ENCODE data around the gene PRPS1L1.

Gene PRPS1L1

DNA sequence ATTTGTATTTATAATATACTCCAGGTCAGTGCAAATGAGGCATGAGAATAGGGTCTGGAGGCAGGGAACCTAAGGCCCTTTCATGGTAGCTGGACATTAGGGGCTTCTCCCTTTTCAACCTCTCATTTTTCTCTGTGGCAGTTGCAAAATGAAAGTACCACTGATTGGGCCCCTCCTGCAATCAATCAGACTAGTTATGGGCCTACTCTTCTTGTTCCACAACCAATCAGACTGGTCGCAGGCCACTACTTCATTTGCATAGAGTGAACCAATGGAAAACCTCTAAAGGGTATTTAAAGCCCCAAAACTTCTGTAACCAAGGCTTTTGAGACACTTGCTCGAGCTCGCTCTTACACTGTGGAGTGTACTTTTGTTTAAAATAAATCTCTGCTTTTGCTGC lies 10.0 kb upstream of the PRPS1L1 start:
- CTCF ChIA-PET, result no interaction called here
- no CpG with 5 or more reads among the region's 3 CpGs for WGBS (ENCODE audit: insufficient coverage)
- H3K9me3 ChIP-seq (ENCODE audit: control extremely low read depth in 1 of 5, control insufficient read depth in 4 of 5, insufficient read depth in 2 of 5, low read depth in 1 of 5, low read length in 4 of 5), result no peaks in the 10 kb centered on the region
- POLR2A ChIA-PET, result no interaction called here
- DNase-seq, result no peak
- no peaks in the 10 kb centered on the region for H3K4me1 ChIP-seq (ENCODE audit: control extremely low read depth in 1 of 4, control insufficient read depth in 4 of 4, insufficient read depth in 4 of 4, low read length in 3 of 4)
- H3K4me3 ChIP-seq (ENCODE audit: control insufficient read depth in 1 of 7, extremely low read depth in 1 of 7, insufficient read depth in 4 of 7, low read depth in 2 of 7, low read length in 6 of 7), result no peak overlapping the region
- no peaks in the 10 kb centered on the region for H3K27me3 ChIP-seq (replicated peaks in 2 of 5; ENCODE audit: control insufficient read depth in 4 of 5, insufficient read depth in 5 of 5, low read length in 4 of 5)
- H3K36me3 ChIP-seq (ENCODE audit: control insufficient read depth in 4 of 4, insufficient read depth in 4 of 4, low read length in 3 of 4), result no peaks in the 10 kb centered on the region
- no peak overlapping the region for H3K27ac ChIP-seq (ENCODE audit: insufficient read depth in 1 of 2, low read depth in 1 of 2, low read length in 2 of 2, poor library complexity in 1 of 2, severe bottlenecking in 2 of 2)

DNA sequence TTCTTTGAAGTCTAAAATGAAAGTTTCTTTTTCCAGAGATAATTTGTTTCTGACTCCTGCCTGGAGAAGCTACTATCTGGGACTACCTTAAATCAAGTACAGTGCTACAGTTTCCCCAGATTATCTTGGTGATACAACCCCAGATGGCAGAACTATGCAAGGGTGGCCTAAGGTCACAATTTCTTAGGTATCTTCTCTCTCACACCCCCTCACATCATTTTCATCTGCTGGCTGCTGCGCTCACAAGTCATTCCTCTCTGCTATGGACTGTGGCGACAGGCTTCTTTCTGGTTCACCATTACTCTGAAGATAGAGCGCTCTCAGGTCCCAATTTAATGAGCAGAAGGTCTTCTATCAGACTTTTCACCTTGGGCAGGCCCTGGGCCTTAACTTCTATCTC lies 9.1 kb upstream of the PRPS1L1 start:
- POLR2A ChIA-PET, result no interaction called here
- Histone ChIP-seq H3K4me3 (ENCODE audit: control insufficient read depth in 1 of 7, extremely low read depth in 1 of 7, insufficient read depth in 4 of 7, low read depth in 2 of 7, low read length in 6 of 7) (no peak overlapping the region), H3K9me3 (ENCODE audit: control extremely low read depth in 1 of 5, control insufficient read depth in 4 of 5, insufficient read depth in 2 of 5, low read depth in 1 of 5, low read length in 4 of 5) (no peaks in the 10 kb centered on the region), H3K27ac (ENCODE audit: insufficient read depth in 1 of 2, low read depth in 1 of 2, low read length in 2 of 2, poor library complexity in 1 of 2, severe bottlenecking in 2 of 2) (no peak overlapping the region), H3K36me3 (ENCODE audit: control insufficient read depth in 4 of 4, insufficient read depth in 4 of 4, low read length in 3 of 4) (no peaks in the 10 kb centered on the region), H3K4me1 (ENCODE audit: control extremely low read depth in 1 of 4, control insufficient read depth in 4 of 4, insufficient read depth in 4 of 4, low read length in 3 of 4) (no peaks in the 10 kb centered on the region), H3K27me3 (replicated peaks in 2 of 5; ENCODE audit: control insufficient read depth in 4 of 5, insufficient read depth in 5 of 5, low read length in 4 of 5) (no peaks in the 10 kb centered on the region)
- no peak for DNase-seq
- WGBS (ENCODE audit: insufficient coverage), result 94% methylated on average over 3 of the region's 3 CpGs
- CTCF ChIA-PET, result no interaction called here

- ChIA-PET CTCF (interaction anchor here (1.2 to 1.3 kb wide), 2 partner anchors 13 to 37 kb away, joined by 3 to 4 read pairs; no protein-coding TSS in a partner anchor), POLR2A (no interaction called here)
- no peaks in the 10 kb centered on the region for H3K4me1 ChIP-seq (ENCODE audit: control extremely low read depth in 1 of 4, control insufficient read depth in 4 of 4, insufficient read depth in 4 of 4, low read length in 3 of 4)
- H3K27ac ChIP-seq (ENCODE audit: insufficient read depth in 1 of 2, low read depth in 1 of 2, low read length in 2 of 2, poor library complexity in 1 of 2, severe bottlenecking in 2 of 2), result no peak overlapping the region
- DNase-seq, result no peak
- H3K36me3 ChIP-seq (ENCODE audit: control insufficient read depth in 4 of 4, insufficient read depth in 4 of 4, low read length in 3 of 4), result no peaks in the 10 kb centered on the region
- no CpG with 5 or more reads among the region's 1 CpG for WGBS (ENCODE audit: insufficient coverage)
- H3K27me3 ChIP-seq (replicated peaks in 2 of 5; ENCODE audit: control insufficient read depth in 4 of 5, insufficient read depth in 5 of 5, low read length in 4 of 5), result no peaks in the 10 kb centered on the region
- H3K9me3 ChIP-seq (ENCODE audit: control extremely low read depth in 1 of 5, control insufficient read depth in 4 of 5, insufficient read depth in 2 of 5, low read depth in 1 of 5, low read length in 4 of 5), result no peaks in the 10 kb centered on the region
- no peak overlapping the region for H3K4me3 ChIP-seq (ENCODE audit: control insufficient read depth in 1 of 7, extremely low read depth in 1 of 7, insufficient read depth in 4 of 7, low read depth in 2 of 7, low read length in 6 of 7)
Measured at GRCh38 chr7:18030758-18031157, 3.1 kb upstream of the PRPS1L1 start.

DNA sequence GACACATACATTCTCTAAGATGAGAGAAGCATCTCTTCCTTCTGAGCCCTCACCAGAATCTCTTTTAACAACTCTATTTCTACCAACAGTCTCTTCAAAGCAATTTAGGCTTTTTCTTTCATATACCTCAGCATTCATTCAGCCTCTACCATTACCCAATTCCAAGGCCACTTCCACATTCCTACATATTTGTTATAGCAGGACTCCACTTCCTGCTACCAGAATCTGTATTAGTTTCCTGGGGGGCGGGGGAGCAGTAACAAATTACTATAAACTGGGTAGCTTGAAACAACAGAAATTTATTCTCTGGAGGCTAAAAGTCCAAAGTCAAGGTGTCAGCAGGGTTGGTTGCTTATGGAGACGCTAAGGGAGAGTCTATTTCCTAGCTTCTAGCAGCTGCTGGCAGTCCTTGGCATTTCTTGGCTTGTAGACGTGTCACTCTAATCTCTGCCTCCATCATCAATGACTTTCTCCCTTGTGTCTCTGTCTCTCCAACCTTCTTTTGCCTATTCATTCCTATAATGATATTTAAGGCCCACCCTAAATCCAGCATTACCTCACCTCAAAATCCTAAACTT lies 7.4 kb downstream of the PRPS1L1 start:
- ChIA-PET POLR2A (no interaction called here), CTCF (no interaction called here)
- Histone ChIP-seq H3K36me3 (ENCODE audit: control insufficient read depth in 4 of 4, insufficient read depth in 4 of 4, low read length in 3 of 4) (no peaks in the 10 kb centered on the region), H3K27ac (ENCODE audit: insufficient read depth in 1 of 2, low read depth in 1 of 2, low read length in 2 of 2, poor library complexity in 1 of 2, severe bottlenecking in 2 of 2) (no peak overlapping the region), H3K9me3 (ENCODE audit: control extremely low read depth in 1 of 5, control insufficient read depth in 4 of 5, insufficient read depth in 2 of 5, low read depth in 1 of 5, low read length in 4 of 5) (no peaks in the 10 kb centered on the region), H3K4me3 (ENCODE audit: control insufficient read depth in 1 of 7, extremely low read depth in 1 of 7, insufficient read depth in 4 of 7, low read depth in 2 of 7, low read length in 6 of 7) (no peak overlapping the region), H3K4me1 (ENCODE audit: control extremely low read depth in 1 of 4, control insufficient read depth in 4 of 4, insufficient read depth in 4 of 4, low read length in 3 of 4) (no peaks in the 10 kb centered on the region), H3K27me3 (replicated peaks in 2 of 5; ENCODE audit: control insufficient read depth in 4 of 5, insufficient read depth in 5 of 5, low read length in 4 of 5) (no peaks in the 10 kb centered on the region)
- WGBS (ENCODE audit: insufficient coverage), result 100% methylated on average over 3 of the region's 3 CpGs
- DNase-seq, result no peak

DNA sequence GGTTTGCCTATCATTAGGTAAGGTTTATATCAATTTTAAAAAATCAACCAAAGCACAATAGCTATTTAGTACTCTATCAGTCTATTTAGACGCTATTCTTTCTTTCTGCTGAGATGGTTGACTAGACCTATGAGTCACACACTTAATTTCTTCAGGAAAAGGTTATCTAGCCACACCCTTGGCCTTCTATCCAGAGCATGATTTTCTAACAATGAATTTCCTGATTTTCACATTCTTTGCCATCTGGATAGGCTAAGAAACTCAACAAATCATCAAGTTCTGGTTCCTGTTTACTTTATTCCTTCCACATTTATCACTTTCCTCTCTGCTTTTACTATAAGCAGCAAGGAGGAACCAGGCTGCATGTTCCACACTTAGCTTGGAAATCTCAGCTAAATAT lies 8.1 kb downstream of the PRPS1L1 start:
- Histone ChIP-seq H3K27ac (ENCODE audit: insufficient read depth in 1 of 2, low read depth in 1 of 2, low read length in 2 of 2, poor library complexity in 1 of 2, severe bottlenecking in 2 of 2) (no peak overlapping the region), H3K36me3 (ENCODE audit: control insufficient read depth in 4 of 4, insufficient read depth in 4 of 4, low read length in 3 of 4) (no peaks in the 10 kb centered on the region), H3K27me3 (replicated peaks in 2 of 5; ENCODE audit: control insufficient read depth in 4 of 5, insufficient read depth in 5 of 5, low read length in 4 of 5) (no peaks in the 10 kb centered on the region), H3K4me1 (ENCODE audit: control extremely low read depth in 1 of 4, control insufficient read depth in 4 of 4, insufficient read depth in 4 of 4, low read length in 3 of 4) (no peaks in the 10 kb centered on the region), H3K9me3 (ENCODE audit: control extremely low read depth in 1 of 5, control insufficient read depth in 4 of 5, insufficient read depth in 2 of 5, low read depth in 1 of 5, low read length in 4 of 5) (no peaks in the 10 kb centered on the region), H3K4me3 (ENCODE audit: control insufficient read depth in 1 of 7, extremely low read depth in 1 of 7, insufficient read depth in 4 of 7, low read depth in 2 of 7, low read length in 6 of 7) (no peak overlapping the region)
- POLR2A ChIA-PET, result no interaction called here
- DNase-seq, result no peak
- CTCF ChIA-PET, result no interaction called here
- WGBS (ENCODE audit: insufficient coverage), result 86% methylated on average over 1 of the region's 1 CpG

DNA sequence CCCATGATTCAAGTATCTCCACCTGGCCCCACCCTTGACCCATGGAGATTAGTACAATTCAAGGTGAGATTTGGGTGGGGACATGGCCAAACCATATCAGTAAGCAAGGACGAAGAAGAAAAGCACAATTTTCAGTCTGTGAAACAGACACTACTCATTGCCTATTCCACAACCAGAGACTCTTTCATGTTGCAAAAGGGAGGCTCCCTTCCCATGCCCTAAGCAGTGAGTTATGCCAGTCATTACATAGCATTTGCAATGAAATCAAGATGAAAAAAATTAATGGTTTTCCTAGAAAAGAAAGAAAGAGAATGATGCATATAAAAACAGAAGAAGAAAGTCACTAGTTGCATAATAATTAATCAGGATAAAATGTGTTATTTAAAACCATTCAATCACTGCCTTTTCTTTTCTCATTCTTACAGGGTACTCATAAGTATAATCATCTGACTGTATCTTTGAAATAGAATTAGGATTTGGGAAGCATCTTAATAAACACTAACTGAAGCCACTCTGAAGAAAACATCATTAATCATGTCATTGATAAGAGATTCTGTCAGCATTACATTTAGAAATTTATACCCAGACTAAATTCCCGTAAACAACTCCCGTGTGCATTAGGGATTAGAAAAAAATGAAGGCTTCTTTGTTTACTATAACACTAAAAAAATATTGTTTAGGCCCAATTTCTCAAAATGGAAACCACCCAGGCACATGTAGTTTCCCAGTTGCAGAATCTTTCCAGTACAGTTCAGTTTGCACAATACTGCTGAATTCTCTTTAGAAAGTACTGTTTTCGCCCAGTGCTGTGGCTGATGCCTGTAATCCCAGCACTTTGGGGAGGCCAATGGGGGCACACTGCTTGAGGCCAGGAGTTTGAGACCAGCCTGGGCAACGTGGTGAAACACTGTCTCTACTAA lies 9.1 kb downstream of the PRPS1L1 start:
- H3K36me3 ChIP-seq (ENCODE audit: control insufficient read depth in 4 of 4, insufficient read depth in 4 of 4, low read length in 3 of 4), result no peaks in the 10 kb centered on the region
- no peaks in the 10 kb centered on the region for H3K9me3 ChIP-seq (ENCODE audit: control extremely low read depth in 1 of 5, control insufficient read depth in 4 of 5, insufficient read depth in 2 of 5, low read depth in 1 of 5, low read length in 4 of 5)
- ChIA-PET CTCF (no interaction called here), POLR2A (no interaction called here)
- no peak overlapping the region for H3K27ac ChIP-seq (ENCODE audit: insufficient read depth in 1 of 2, low read depth in 1 of 2, low read length in 2 of 2, poor library complexity in 1 of 2, severe bottlenecking in 2 of 2)
- no peak for DNase-seq
- no peaks in the 10 kb centered on the region for H3K27me3 ChIP-seq (replicated peaks in 2 of 5; ENCODE audit: control insufficient read depth in 4 of 5, insufficient read depth in 5 of 5, low read length in 4 of 5)
- WGBS (ENCODE audit: insufficient coverage), result 91% methylated on average over 3 of the region's 5 CpGs
- H3K4me1 ChIP-seq (ENCODE audit: control extremely low read depth in 1 of 4, control insufficient read depth in 4 of 4, insufficient read depth in 4 of 4, low read length in 3 of 4), result no peaks in the 10 kb centered on the region
- H3K4me3 ChIP-seq (ENCODE audit: control insufficient read depth in 1 of 7, extremely low read depth in 1 of 7, insufficient read depth in 4 of 7, low read depth in 2 of 7, low read length in 6 of 7), result no peak overlapping the region

GRCh38 chr7:18016547-18017444 lies 10.8 kb downstream of the PRPS1L1 start:
- DNase-seq, result no peak
- Histone ChIP-seq H3K9me3 (ENCODE audit: control extremely low read depth in 1 of 5, control insufficient read depth in 4 of 5, insufficient read depth in 2 of 5, low read depth in 1 of 5, low read length in 4 of 5) (no peaks in the 10 kb centered on the region), H3K36me3 (ENCODE audit: control insufficient read depth in 4 of 4, insufficient read depth in 4 of 4, low read length in 3 of 4) (no peaks in the 10 kb centered on the region), H3K27ac (ENCODE audit: insufficient read depth in 1 of 2, low read depth in 1 of 2, low read length in 2 of 2, poor library complexity in 1 of 2, severe bottlenecking in 2 of 2) (no peak overlapping the region), H3K4me3 (ENCODE audit: control insufficient read depth in 1 of 7, extremely low read depth in 1 of 7, insufficient read depth in 4 of 7, low read depth in 2 of 7, low read length in 6 of 7) (no peak overlapping the region), H3K27me3 (replicated peaks in 2 of 5; ENCODE audit: control insufficient read depth in 4 of 5, insufficient read depth in 5 of 5, low read length in 4 of 5) (no peaks in the 10 kb centered on the region), H3K4me1 (ENCODE audit: control extremely low read depth in 1 of 4, control insufficient read depth in 4 of 4, insufficient read depth in 4 of 4, low read length in 3 of 4) (no peaks in the 10 kb centered on the region)
- ChIA-PET CTCF (no interaction called here), POLR2A (no interaction called here)
- WGBS (ENCODE audit: insufficient coverage), result 96% methylated on average over 3 of the region's 9 CpGs

All from common myeloid progenitor, CD34-positive (primary cell).